HG03571 (cell line): ENCODE data around the gene RBM7.
A peak's percentile ranks its signal among the peaks of the same experiment; 100 is the strongest.

Experiments used
- ATAC-seq: cut with Tn5 transposase; IDR thresholded peaks from one replicate; pipeline ENCODE4 v1.9.1; 2021; ENCODE audit not compliant: unreplicated experiment

Gene RBM7

DNA sequence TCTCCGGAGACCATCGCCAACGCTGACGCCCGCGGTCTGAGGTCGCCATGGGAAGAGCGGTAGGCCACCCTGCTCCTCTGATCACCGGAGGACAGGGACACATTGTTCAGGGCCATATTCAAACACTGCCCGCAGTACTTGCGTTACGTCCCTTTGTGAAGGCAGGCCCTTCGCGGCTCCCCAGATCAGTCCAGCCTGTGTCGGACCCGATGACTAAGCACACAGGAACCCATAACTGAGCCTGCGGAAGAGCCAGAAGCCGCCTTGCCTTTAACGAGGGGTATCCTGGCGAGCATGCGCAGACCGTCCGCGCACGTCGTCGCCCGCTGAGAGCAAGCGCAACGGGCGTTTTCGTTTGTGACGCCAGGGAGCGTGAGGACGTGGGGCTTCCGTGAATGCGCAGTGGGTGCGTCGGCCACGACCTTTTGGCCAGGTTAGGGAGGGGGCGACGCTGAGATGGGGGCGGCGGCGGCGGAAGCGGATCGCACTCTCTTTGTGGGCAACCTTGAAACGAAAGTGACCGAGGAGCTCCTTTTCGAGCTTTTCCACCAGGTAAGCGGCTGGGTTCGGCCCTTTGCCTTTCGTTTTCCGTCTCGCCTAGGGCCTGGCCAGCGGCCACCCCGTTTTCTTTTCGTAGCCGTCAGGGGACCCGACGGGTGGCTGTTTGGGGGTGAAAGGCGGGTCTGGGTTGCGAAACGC lies at the start of gene RBM7, which contains the start of gene C11orf71:
TSS of gene RBM7 (plus strand) at position 451 of the 699 bp plus-strand sequence. CDS start at position 457, 6 bp downstream.
TSS of gene C11orf71 (minus strand) at position 296 of the 699 bp plus-strand sequence. CDS start at position 116, 180 bp downstream.
- ATAC-seq = peak; percentile 95

DNA sequence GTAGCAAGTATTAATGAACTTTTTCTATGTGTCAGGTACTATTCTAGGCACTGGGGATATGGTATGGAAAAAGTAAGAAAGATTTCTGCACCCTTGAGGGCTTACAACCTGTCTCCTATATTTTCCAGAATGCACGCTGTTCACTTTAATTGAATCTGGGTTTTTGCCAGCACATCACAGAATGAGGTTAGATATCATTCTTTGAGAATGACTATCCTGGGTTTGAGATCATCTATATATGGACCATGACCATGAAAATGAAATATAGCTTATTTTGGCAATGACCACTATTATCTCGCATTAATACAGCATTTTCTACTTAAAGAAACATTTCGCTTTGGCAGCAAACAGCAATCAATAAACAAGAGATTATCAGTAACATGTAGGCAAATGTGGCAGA lies 47.0 kb upstream of the RBM7 start:
- ATAC-seq = no peak

GRCh38 chr11:114354076-114354475 lies 46.4 kb upstream of the RBM7 start:
- no peak for ATAC-seq

- ATAC-seq = no peak
Measured at GRCh38 chr11:114358716-114359115, 41.8 kb upstream of the RBM7 start.

DNA sequence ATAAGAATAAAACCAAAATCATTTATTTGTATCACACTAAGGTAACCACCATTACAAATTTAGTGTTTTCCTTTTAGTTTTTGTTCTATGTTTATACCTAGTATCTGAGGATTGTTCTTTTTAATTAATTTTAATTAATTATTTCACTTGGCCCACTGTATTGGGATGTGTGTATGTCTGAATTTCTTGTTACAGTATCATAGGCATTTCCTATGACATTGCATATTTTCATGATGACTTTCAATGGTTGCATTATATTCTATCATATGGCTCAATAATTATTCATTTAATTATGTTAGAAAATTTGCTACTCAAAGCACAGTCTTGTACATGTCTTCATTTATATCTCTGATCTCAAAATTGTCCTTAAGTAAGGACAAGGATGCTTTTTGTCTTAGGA lies 41.1 kb upstream of the RBM7 start:
- no peak for ATAC-seq

GRCh38 chr11:114362326-114362725 lies 38.1 kb upstream of the RBM7 start:
- ATAC-seq = no peak

GRCh38 chr11:114362958-114363357 lies 37.5 kb upstream of the RBM7 start:
- ATAC-seq = no peak

DNA sequence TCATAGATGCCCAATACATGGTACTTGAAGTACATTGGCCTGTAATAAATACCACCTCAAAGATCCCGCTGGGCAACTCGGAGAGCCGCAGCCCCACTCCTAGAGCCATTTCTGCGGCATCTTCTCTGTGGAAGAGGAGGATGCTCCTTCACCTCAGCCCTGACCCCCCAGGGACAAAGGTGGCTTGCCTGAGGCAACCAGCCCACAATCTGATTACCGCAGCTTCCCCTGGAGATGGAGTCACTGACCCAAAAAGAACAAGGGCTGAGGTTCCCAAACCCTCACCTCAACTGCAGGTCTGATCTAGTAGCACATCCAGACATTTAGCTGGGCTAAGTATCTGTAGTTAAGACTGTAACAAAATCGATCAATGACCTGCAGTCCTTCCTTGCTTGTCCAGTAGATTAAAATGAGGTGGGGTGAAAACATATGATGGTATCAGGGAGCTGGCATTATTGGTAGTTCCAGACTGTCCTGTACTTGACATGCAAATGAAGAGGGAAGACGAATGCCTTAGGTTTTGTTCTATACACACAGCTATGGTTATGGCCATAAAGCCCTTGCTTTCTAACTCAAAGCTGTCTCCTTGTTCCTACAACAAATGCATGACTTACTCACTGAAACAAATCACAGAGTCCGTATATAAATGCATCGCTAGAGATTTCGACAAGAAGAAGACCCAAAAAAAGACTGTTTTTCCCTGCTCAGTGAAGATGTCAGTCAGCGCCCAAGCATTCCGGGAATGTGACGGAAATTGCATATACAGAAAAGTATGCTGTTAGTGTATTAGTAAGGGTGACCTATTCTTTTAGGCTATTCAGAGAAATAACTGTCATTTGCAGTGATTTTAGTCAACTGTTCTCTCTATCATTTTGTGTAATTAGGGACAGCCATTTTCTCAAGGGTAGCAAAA lies 33.9 kb upstream of the RBM7 start:
- ATAC-seq = no peak

DNA sequence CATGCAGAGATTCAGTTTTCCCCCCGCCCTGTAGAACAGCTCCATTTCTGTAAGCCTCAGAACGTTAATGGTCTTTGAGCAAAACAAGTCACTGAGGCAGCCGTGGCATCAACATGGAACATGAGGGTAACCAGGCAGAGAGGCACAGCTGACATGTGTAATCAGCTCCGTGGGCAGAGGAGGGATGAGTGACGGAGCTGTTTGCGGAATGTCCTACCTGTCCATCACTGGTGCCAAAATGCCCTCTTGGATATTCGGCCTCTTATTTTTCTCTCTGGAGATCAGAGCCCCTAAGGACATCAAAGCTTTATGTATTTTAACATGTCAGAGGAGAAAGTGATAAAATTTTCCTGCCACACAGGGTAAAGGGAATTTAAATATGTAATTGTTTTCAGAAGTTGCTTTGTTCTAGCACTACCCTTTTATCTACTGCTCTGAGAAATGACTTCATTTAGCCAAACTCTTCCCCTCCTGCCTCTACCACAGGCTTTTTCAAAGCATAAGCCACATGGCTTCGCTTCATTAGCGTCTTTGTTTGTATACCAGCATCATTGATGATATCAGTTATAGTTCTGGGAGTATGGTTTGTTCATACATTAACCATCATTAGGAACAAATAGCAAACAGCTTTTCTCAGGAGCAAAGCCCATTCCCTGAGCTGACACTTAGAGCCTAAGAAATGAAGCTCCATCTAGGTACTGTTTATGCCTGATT lies 33.1 kb upstream of the RBM7 start:
- ATAC-seq = no peak

- ATAC-seq = no peak
Measured at GRCh38 chr11:114368918-114369680, 31.4 kb upstream of the RBM7 start.

GRCh38 chr11:114375052-114375451 lies 25.4 kb upstream of the RBM7 start:
- ATAC-seq = no peak

DNA sequence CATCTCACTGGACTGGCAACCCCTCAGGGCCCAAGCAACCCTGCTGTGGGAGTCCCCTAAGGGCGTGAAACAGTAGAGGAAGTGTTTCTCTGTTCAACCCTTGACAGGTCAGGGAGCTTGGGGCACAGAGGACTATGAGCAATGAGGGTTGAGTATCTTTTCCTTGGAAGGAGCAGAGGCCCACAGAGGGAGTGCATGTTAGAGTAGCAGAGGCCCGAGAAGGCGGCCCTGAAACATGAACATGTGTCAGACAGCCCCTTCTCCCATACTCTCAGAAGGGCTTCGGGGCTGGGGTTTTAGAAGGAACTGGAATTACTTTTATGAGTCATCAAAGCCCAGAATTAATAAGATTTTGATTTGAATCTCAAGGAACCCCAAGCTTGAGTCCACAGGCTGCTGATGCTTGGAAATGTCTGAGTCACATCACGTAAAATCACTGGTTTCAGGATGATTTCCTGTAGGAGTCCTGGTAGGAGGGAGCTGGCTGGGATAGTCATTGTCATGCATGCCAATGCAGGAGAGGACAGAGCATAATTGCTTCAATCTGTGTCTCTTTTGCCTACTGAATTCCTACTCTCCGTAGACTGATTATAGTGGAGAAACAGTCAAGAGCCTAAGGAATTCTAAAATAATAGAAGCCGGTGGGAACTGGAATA lies 22.7 kb upstream of the RBM7 start:
- no peak for ATAC-seq

DNA sequence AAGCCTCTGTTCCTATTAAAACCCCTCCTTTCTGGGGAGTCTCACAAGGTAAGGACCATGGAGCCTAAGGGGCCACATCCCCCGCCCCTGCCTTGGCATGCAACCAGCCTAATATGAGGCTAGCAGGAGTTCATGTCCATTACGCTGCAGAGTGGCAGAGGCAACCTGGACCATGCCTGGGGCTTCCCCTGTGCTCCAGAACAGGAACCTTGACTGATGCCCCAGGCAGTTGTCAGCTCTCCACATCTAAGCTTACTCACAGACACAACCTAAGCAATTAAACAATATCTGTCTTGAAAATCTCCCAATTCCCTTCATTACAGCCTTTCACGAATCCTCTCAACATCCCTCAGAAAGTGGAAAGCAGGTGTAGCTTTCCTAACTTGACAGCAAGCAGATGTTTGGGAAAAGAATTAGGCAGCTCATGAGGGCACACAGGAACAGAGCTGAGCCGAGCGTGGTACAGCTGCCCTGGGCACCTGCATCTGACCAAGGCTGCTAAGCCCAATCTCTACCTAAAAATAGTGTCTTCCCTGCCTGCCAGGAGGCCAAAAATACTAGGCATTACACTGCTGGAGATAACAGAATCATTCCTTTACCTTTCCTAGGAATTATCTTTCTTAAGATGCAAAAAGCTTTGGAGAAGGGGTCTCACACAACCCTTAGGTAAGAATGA lies 20.9 kb upstream of the RBM7 start:
- no peak for ATAC-seq

GRCh38 chr11:114382509-114382908 lies 18.0 kb upstream of the RBM7 start:
- ATAC-seq = no peak

DNA sequence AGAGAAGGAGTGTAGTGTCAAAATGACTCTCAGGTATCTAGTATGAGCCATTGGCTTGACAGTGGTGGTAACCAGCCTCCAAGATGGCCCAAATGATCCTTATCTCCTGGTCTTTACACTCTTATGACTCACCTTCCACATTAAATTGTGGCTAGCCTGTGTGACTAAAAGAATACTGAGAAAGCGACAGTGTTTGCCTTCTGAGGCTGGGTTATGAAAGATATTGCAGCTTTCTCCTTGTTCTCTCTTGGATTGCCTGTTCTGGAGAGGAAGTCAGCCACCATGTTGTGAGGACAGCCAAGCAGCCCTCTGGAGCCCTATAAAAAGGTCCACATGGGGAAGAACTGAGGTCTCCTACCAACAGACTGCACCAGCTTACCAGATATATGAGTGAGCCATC lies 16.0 kb upstream of the RBM7 start:
- no peak for ATAC-seq

GRCh38 chr11:114386131-114386530 lies 14.3 kb upstream of the RBM7 start:
- ATAC-seq = no peak

GRCh38 chr11:114386545-114386944 lies 13.9 kb upstream of the RBM7 start:
- ATAC-seq = no peak

DNA sequence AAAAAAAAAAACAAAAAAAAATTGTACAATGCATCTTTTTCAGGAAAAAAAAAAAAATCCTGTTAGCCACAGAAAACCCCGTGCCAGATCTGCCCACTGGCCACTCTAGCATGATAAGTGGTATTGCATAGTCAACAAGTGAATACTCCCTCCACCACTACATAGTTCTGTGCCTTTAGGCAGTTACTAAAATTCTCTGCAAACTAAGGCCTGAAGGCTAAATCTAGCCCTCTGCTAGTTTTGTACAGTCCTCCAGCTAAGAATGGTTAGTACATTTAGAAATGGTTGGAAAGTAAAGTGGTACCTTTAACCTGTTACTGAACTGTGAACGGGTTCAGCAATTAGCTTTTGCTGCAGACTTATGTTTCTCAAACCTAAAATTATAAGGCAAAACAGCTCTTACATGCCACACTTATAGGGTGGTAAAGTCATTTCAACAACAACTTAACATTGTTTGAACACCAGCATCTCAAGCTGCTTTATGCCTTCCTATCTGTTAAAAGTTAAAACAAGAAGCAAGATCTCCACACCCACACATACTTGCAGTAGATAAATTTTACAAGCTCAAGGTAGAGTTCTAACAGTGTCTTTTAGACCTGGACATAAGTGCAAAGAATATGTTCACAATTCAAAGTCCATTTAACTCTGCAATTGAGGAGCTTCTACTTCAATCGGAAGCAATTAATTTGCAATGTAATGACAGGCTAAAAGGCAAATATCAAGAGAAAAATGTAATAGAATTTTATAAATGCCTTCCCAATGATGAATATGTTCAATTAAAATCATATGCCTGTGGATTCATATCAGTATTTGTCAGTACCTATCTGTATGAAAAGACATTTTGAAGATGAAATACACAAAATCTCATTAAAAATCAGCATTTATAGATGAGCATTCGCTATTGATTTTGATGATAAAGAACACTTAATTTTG lies 7.5 kb upstream of the RBM7 start:
- ATAC-seq = no peak

DNA sequence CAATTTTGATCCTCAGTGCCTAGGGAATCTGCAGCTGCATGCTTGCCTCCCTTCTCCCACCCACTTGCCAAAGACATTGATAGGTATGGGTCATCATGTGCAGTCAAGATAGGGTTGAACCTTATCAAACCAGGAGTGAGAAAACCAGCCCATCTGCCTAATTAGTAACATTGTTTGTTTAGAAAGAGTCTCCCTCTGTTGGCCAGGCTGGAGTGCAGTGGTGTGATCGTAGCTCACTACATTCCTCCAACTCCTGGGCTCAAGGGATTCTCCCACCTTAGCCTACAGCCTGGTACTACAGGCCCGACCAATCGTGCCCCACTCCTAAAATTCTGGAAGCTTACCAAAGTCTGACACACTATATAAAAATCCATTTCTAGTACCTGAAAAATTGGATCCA lies 4.7 kb upstream of the RBM7 start:
- ATAC-seq = no peak
